Trophoblast cell (in vitro differentiated cells and primary cell): ENCODE results near the gene RTBDN.

ENCODE experiments used
- DNase-seq, 2 donors: peaks; one replicate each; pipeline ENCODE4 v3.0.0-alpha.2; 2016
- H2AFZ ChIP-seq: 2 replicates; pipeline ENCODE4 v1.6.1; 2013; ENCODE audit warnings: low read length, moderate library complexity, mild to moderate bottlenecking; ENCODE audit not compliant: insufficient read depth, poor library complexity
- H2AK5ac ChIP-seq: 2 replicates; pipeline ENCODE4 v1.6.1; 2013; ENCODE audit warnings: mild to moderate bottlenecking, low read length
- H2BK120ac ChIP-seq: 2 replicates; pipeline ENCODE4 v1.6.1; 2013; ENCODE audit warnings: low read length, mild to moderate bottlenecking, moderate library complexity; ENCODE audit not compliant: insufficient read depth, poor library complexity
- H2BK12ac ChIP-seq: 2 replicates; pipeline ENCODE4 v1.6.1; 2013; ENCODE audit warnings: mild to moderate bottlenecking, low read length, moderate library complexity
- H2BK5ac ChIP-seq: 2 replicates; pipeline ENCODE4 v1.6.1; 2013; ENCODE audit warnings: low read length, low read depth, moderate library complexity, mild to moderate bottlenecking; ENCODE audit not compliant: poor library complexity
- H3K14ac ChIP-seq: 2 replicates; pipeline ENCODE4 v1.6.1; 2013; ENCODE audit warnings: mild to moderate bottlenecking, low read length
- H3K18ac ChIP-seq: 2 replicates; pipeline ENCODE4 v1.6.1; 2013; ENCODE audit warnings: mild to moderate bottlenecking, low read length
- H3K23ac ChIP-seq: 2 replicates; pipeline ENCODE4 v1.6.1; 2013; ENCODE audit warnings: low read length
- H3K27ac ChIP-seq: 2 replicates; pipeline ENCODE4 v1.5.1; 2013; ENCODE audit warnings: low read depth, mild to moderate bottlenecking, inconsistent platforms, low read length, moderate library complexity
- H3K27me3 ChIP-seq: 2 replicates; pipeline ENCODE4 v1.6.1; 2013; ENCODE audit warnings: inconsistent platforms, mild to moderate bottlenecking, low read length, moderate library complexity; ENCODE audit not compliant: insufficient read depth
- H3K36me3 ChIP-seq, 2 experiments: 1 replicate in 1 of 2; 2 replicates in 1 of 2; pipeline ENCODE4 v1.6.1; 2013; ENCODE audit warnings: low read length in 2 of 2, mild to moderate bottlenecking in 2 of 2, moderate library complexity in 1 of 2; ENCODE audit not compliant: insufficient read depth in 2 of 2, control insufficient read depth in 1 of 2
- H3K4ac ChIP-seq: 2 replicates; pipeline ENCODE4 v1.6.1; 2013; ENCODE audit warnings: low read depth, mild to moderate bottlenecking, low read length, moderate library complexity
- H3K4me1 ChIP-seq, 2 experiments: 1 replicate in 1 of 2; 2 replicates in 1 of 2; pipeline ENCODE4 v1.6.1; 2013; ENCODE audit warnings: low read length in 2 of 2, mild to moderate bottlenecking in 2 of 2, moderate library complexity in 1 of 2; ENCODE audit not compliant: insufficient read depth in 2 of 2, control insufficient read depth in 1 of 2
- H3K4me2 ChIP-seq: 2 replicates; pipeline ENCODE4 v1.6.1; 2013; ENCODE audit warnings: inconsistent platforms, mild to moderate bottlenecking, low read length, moderate library complexity
- H3K4me3 ChIP-seq: 2 replicates; pipeline ENCODE4 v1.5.1; 2013; ENCODE audit warnings: mild to moderate bottlenecking, low read depth, low read length, inconsistent platforms
- H3K79me1 ChIP-seq: one replicate; pipeline ENCODE4 v1.6.1; 2013; ENCODE audit warnings: low read length
- H3K79me2 ChIP-seq: 2 replicates; pipeline ENCODE4 v1.6.1; 2013; ENCODE audit warnings: low read length, mild to moderate bottlenecking; ENCODE audit not compliant: control insufficient read depth, insufficient read depth, poor library complexity
- H3K9ac ChIP-seq: 2 replicates; pipeline ENCODE4 v1.6.1; 2013; ENCODE audit warnings: mild to moderate bottlenecking, low read length
- H3K9me3 ChIP-seq: 2 replicates; pipeline ENCODE4 v1.6.1; 2013; ENCODE audit warnings: low read depth, mild to moderate bottlenecking, control low read depth, inconsistent platforms, low read length; ENCODE audit not compliant: insufficient read depth
- H4K12ac ChIP-seq: 2 replicates; pipeline ENCODE4 v1.6.1; 2013; ENCODE audit warnings: low read depth, mild to moderate bottlenecking, low read length, moderate library complexity
- H4K8ac ChIP-seq: 2 replicates; pipeline ENCODE4 v1.6.1; 2013; ENCODE audit warnings: low read depth, mild to moderate bottlenecking, low read length, moderate library complexity
- H4K91ac ChIP-seq: one replicate; pipeline ENCODE4 v1.6.1; 2013; ENCODE audit warnings: low read depth, mild to moderate bottlenecking, low read length, moderate library complexity
- WGBS: extraction: QIAGEN DNeasy Blood & Tissue Kit; methylation state at CpG from one replicate; pipeline ENCODE4 v1.1.7; 2013; ENCODE audit warnings: missing lambda C conversion rate; ENCODE audit not compliant: insufficient read length, insufficient coverage; ENCODE audit errors: extremely low coverage; 5-methylcytosine and 5-hydroxymethylcytosine counted together

The RTBDN gene

DNA sequence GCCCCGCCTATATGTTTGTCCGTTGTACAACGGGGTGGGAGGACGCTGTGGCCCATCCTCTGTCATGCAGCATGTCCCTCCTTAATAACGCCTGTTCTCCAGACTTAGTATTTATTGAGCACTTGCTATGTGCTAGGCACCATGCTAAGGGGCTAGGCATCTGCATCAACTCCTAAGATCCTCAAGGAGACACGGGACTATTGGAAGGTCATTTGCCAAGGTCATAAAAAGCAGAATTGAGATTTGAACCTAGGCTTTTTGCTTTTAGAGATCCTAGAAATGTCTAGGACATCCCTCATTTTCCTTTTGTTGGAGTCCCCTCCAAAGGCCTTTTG lies 2.1 kb upstream of the RTBDN start:
- H3K79me1 ChIP-seq, result no peaks in the 10 kb centered on the region
- peaks cover 7 to 21% of the 10 kb centered on the region in 2 experiments for H3K4me1 ChIP-seq
- no peak overlapping the region for H3K18ac ChIP-seq
- H2BK12ac ChIP-seq, result no peak overlapping the region
- H2BK5ac ChIP-seq, result no peak overlapping the region
- no peak overlapping the region for H3K14ac ChIP-seq
- H3K23ac ChIP-seq, result no peak overlapping the region
- no peak overlapping the region for H3K4me2 ChIP-seq
- H2BK120ac ChIP-seq, result no peak overlapping the region
- no peak overlapping the region for H3K27ac ChIP-seq
- peaks cover 30% of the 10 kb centered on the region for H3K27me3 ChIP-seq
- no peak overlapping the region for H4K12ac ChIP-seq
- H4K91ac ChIP-seq, result no peak overlapping the region
- no peak for DNase-seq
- H3K4ac ChIP-seq, result no peak overlapping the region
- H2AFZ ChIP-seq, result no peak overlapping the region
- no peak overlapping the region for H4K8ac ChIP-seq
- no peak overlapping the region for H3K9ac ChIP-seq
- H3K36me3 ChIP-seq, result no peaks in the 10 kb centered on the region
- H3K79me2 ChIP-seq, result no peaks in the 10 kb centered on the region
- WGBS, result no CpG with 5 or more reads among the region's 6 CpGs
- H2AK5ac ChIP-seq, result no peak overlapping the region
- peaks cover 10% of the 10 kb centered on the region for H3K9me3 ChIP-seq
- no peak overlapping the region for H3K4me3 ChIP-seq

DNA sequence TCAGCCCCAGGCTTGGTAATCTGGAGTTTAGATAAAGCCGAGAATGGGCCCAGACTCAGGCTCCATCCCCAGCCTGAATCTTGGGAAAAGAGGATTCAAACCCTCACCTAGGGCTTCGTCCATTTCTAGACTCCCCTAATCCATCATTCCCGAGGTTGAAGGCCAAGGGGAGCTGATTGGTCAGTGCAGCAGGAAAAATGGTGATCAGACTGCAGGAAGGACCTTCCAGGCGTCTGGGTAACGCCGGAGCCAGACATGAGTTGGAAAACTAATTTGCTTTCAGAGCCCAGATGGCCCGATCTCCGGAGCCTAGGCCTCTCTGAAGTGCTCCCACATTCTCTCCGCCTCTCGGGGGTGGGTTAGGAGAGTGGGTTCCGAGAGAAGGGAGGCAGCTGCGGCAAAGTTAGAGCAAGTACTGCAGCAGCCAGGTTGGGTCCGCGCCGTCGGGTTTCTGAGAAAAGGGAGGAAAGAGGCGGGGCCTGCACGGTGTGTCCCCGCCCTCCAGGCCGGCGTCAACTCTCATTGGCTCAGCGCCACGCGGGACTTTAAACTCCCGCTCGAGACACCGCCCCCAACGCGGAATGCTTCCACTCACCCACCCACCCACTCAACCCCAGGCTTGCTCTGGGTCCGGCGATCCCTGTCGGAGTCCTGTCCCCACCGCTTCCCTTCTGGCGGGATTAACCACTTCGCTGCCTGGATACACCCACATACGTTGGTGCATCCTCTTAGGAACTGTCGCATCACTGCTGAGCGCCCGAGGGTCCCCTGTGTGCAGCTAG lies 788 bp upstream of the RTBDN start:
- no peak overlapping the region for H4K8ac ChIP-seq
- H3K4me2 ChIP-seq, result no peak overlapping the region
- peaks cover 4 to 14% of the 10 kb centered on the region in 2 experiments for H3K4me1 ChIP-seq
- H3K27ac ChIP-seq, result no peak overlapping the region
- H3K79me1 ChIP-seq, result no peaks in the 10 kb centered on the region
- H3K9me3 ChIP-seq, result peaks cover 6% of the 10 kb centered on the region
- H3K4ac ChIP-seq, result no peak overlapping the region
- no peak overlapping the region for H3K9ac ChIP-seq
- H3K4me3 ChIP-seq, result no peak overlapping the region
- H2BK5ac ChIP-seq, result no peak overlapping the region
- no peak overlapping the region for H2AFZ ChIP-seq
- no peak overlapping the region for H4K12ac ChIP-seq
- no peaks in the 10 kb centered on the region for H3K79me2 ChIP-seq
- no CpG with 5 or more reads among the region's 39 CpGs for WGBS
- H2BK120ac ChIP-seq, result no peak overlapping the region
- no peaks in the 10 kb centered on the region for H3K36me3 ChIP-seq
- no peak overlapping the region for H4K91ac ChIP-seq
- DNase-seq, result no peak
- H3K14ac ChIP-seq, result no peak overlapping the region
- H2AK5ac ChIP-seq, result no peak overlapping the region
- no peak overlapping the region for H3K23ac ChIP-seq
- H3K27me3 ChIP-seq, result peaks cover 30% of the 10 kb centered on the region
- H2BK12ac ChIP-seq, result no peak overlapping the region
- H3K18ac ChIP-seq, result no peak overlapping the region

DNA sequence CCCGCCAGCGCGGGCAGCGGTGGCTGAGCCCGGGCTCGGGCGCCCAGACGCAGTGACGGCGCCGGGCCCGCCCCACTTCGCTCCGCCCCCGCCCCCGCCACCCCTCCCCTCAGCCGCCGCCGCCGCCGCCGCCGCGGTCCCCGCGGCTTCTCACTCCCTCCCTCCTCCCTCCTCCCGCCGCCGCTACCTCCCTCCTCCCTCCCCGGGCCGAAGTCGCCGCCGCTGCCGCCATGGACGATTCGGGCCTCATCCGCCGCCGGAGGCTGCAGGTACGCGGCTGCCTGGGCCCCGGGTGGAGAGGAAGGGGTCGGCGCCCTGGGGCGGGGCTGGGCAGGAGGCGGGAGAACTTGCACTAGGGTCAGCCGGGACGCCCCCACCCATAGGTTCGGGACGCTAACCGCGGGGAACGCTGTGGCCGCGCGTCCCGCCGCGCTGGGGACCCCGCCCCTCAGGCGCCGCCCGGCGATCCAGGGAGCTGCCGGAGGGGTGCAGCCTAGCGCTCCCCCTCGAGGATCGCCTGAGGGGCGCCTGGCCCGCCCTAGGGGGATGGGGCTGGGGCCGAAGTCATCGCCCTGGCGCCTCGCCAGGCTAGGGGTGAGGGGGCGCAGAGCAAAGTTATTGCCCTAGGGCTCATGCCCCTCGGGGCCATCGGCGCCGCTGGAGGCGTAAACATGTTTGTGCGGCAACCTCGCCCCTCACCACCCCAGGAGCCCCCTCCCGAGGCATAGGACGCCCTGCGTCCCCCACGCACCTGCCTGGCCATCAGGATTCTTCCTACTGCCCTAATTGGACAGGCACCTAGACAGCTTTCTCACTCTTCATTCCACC lies 427 bp downstream of the RTBDN start:
- peak overlapping the region; percentile 69 for H3K4me3 ChIP-seq

GRCh38 chr19:12833418-12833737 lies 1.0 kb downstream of the RTBDN start:
- no peak overlapping the region for H3K23ac ChIP-seq
- H3K4me1 ChIP-seq, result peaks cover 4 to 14% of the 10 kb centered on the region in 2 experiments
- no peak overlapping the region for H4K8ac ChIP-seq
- no peaks in the 10 kb centered on the region for H3K36me3 ChIP-seq
- H2AK5ac ChIP-seq, result no peak overlapping the region
- H3K18ac ChIP-seq, result no peak overlapping the region
- H4K91ac ChIP-seq, result no peak overlapping the region
- no peak overlapping the region for H3K4ac ChIP-seq
- no peaks in the 10 kb centered on the region for H3K79me2 ChIP-seq
- H3K27ac ChIP-seq, result no peak overlapping the region
- H3K9me3 ChIP-seq, result peaks cover 6% of the 10 kb centered on the region
- H3K14ac ChIP-seq, result no peak overlapping the region
- no peak overlapping the region for H3K9ac ChIP-seq
- H3K4me2 ChIP-seq, result no peak overlapping the region
- H4K12ac ChIP-seq, result no peak overlapping the region
- no peak for DNase-seq
- no CpG with 5 or more reads among the region's 5 CpGs for WGBS
- H2BK120ac ChIP-seq, result no peak overlapping the region
- no peak overlapping the region for H2BK12ac ChIP-seq
- H3K27me3 ChIP-seq, result peaks cover 18% of the 10 kb centered on the region
- H3K79me1 ChIP-seq, result no peaks in the 10 kb centered on the region
- no peak overlapping the region for H2BK5ac ChIP-seq
- H2AFZ ChIP-seq, result no peak overlapping the region
- H3K4me3 ChIP-seq, result no peak overlapping the region

More for the DNA sequence above, 427 bp downstream of the RTBDN start:
- no peak overlapping the region for H2BK5ac ChIP-seq
- peaks cover 24% of the 10 kb centered on the region for H3K27me3 ChIP-seq
- H3K23ac ChIP-seq, result no peak overlapping the region
- H2BK120ac ChIP-seq, result no peak overlapping the region
- H3K4ac ChIP-seq, result no peak overlapping the region
- peaks cover 4 to 14% of the 10 kb centered on the region in 2 experiments for H3K4me1 ChIP-seq
- peaks cover 6% of the 10 kb centered on the region for H3K9me3 ChIP-seq
- peak overlapping the region; percentile 83 for H3K4me2 ChIP-seq
- no peaks in the 10 kb centered on the region for H3K79me1 ChIP-seq
- H4K91ac ChIP-seq, result no peak overlapping the region
- H3K79me2 ChIP-seq, result no peaks in the 10 kb centered on the region
- H4K12ac ChIP-seq, result no peak overlapping the region
- no peak overlapping the region for H4K8ac ChIP-seq
- no peak overlapping the region for H3K14ac ChIP-seq
- no peak overlapping the region for H2AK5ac ChIP-seq
- H3K27ac ChIP-seq, result no peak overlapping the region
- no peak overlapping the region for H3K18ac ChIP-seq
- no peak overlapping the region for H2BK12ac ChIP-seq
- no peak for DNase-seq
- no CpG with 5 or more reads among the region's 87 CpGs for WGBS
- H3K36me3 ChIP-seq, result no peaks in the 10 kb centered on the region
- H3K9ac ChIP-seq, result no peak overlapping the region
- peak overlapping the region; percentile 6 for H2AFZ ChIP-seq
